GF-D8 (cell line): ENCODE measurements around the gene PGLYRP4.
"Not testable (repeated sequence)": the region's sequence is repeated elsewhere in the genome, so short reads cannot be mapped to it uniquely, and the experiment has no call there.

Experiments used
- DNase-seq: peaks from one replicate; lab custom pipeline; 2025; lab: John Stamatoyannopoulos, UW

The PGLYRP4 gene

GRCh38 chr1:153337980-153338853, 10.4 kb downstream of the PGLYRP4 start:
- DNase-seq: no peak

GRCh38 chr1:153336650-153337049, 12.0 kb downstream of the PGLYRP4 start:
- no peak for DNase-seq

- no peak for DNase-seq
Measured at GRCh38 chr1:153333902-153334301, 14.7 kb downstream of the PGLYRP4 start.

- no peak for DNase-seq
Measured at GRCh38 chr1:153324912-153325311, 23.7 kb downstream of the PGLYRP4 start.

- DNase-seq: no peak
Measured at GRCh38 chr1:153322568-153322967, 26.1 kb downstream of the PGLYRP4 start.

- not testable (repeated sequence) for DNase-seq
Measured at GRCh38 chr1:153318145-153318544, 30.5 kb downstream of the PGLYRP4 start.

GRCh38 chr1:153316013-153316412, 32.6 kb downstream of the PGLYRP4 start:
- DNase-seq: not testable (repeated sequence)

- DNase-seq: not testable (repeated sequence)
Measured at GRCh38 chr1:153314388-153314787, 34.3 kb downstream of the PGLYRP4 start.

GRCh38 chr1:153313288-153313687, 35.4 kb downstream of the PGLYRP4 start:
- DNase-seq: no peak

GRCh38 chr1:153312570-153313186, 36.0 kb downstream of the PGLYRP4 start, which contains the start of gene PGLYRP3:
TSS of gene PGLYRP3 (minus strand) at chr1:153312952. CDS start at chr1:153310665, 2,287 bp downstream.
- no peak for DNase-seq

GRCh38 chr1:153310526-153310925, 38.1 kb downstream of the PGLYRP4 start:
- no peak for DNase-seq

GRCh38 chr1:153309441-153309840, 39.2 kb downstream of the PGLYRP4 start:
- no peak for DNase-seq

GRCh38 chr1:153308540-153308939, 40.1 kb downstream of the PGLYRP4 start:
- no peak for DNase-seq

- no peak for DNase-seq
Measured at GRCh38 chr1:153307221-153307600, 41.4 kb downstream of the PGLYRP4 start.

- no peak for DNase-seq
Measured at GRCh38 chr1:153306303-153307220, 42.1 kb downstream of the PGLYRP4 start.

GRCh38 chr1:153305682-153306081, 43.0 kb downstream of the PGLYRP4 start:
- DNase-seq: no peak

GRCh38 chr1:153302308-153302707, 46.3 kb downstream of the PGLYRP4 start:
- DNase-seq: no peak

- DNase-seq: no peak
Measured at GRCh38 chr1:153293851-153294250, 54.8 kb downstream of the PGLYRP4 start.

- no peak for DNase-seq
Measured at GRCh38 chr1:153293480-153293775, 55.2 kb downstream of the PGLYRP4 start.

- DNase-seq: no peak
Measured at GRCh38 chr1:153292740-153293479, 55.7 kb downstream of the PGLYRP4 start.

- DNase-seq: no peak
Measured at GRCh38 chr1:153292185-153292584, 56.5 kb downstream of the PGLYRP4 start.

GRCh38 chr1:153291514-153291913, 57.1 kb downstream of the PGLYRP4 start:
- no peak for DNase-seq
